ENCODE results near the gene IL17B. TPM values are rescaled to one million over a fixed set of nuclear protein-coding genes. Genes with fewer than 3 reads are reported as not detected.

The IL17B gene
- total RNA-seq: not detected
- long read RNA-seq: 0 reads

GRCh38 chr5:149379177-149379761 lies at the start of gene IL17B:
Gene IL17B, minus strand, starts transcription at chr5:149379292. Its CDS starts 67 bp downstream, at chr5:149379225.
- intact Hi-C loops (cut with DNase I): no loop called here
- ATAC-seq (ENCODE audit: poor library complexity) (no peak), DNase-seq (no peak)

- intact Hi-C loops (cut with DNase I): no loop called here
- no peak for ATAC-seq (ENCODE audit: poor library complexity)
- no peak for DNase-seq
Measured at GRCh38 chr5:149428032-149428431, 48.9 kb upstream of the IL17B start.

GRCh38 chr5:149427374-149427773 lies 48.3 kb upstream of the IL17B start:
- ATAC-seq (ENCODE audit: poor library complexity) (no peak), DNase-seq (no peak)
- intact Hi-C loops (cut with DNase I): no loop called here

GRCh38 chr5:149426931-149427330 lies 47.8 kb upstream of the IL17B start:
- intact Hi-C loops (cut with DNase I): no loop called here
- ATAC-seq (ENCODE audit: poor library complexity) (no peak), DNase-seq (no peak)

GRCh38 chr5:149425729-149426128 lies 46.6 kb upstream of the IL17B start:
- DNase-seq (no peak), ATAC-seq (ENCODE audit: poor library complexity) (no peak)
- intact Hi-C loops (cut with DNase I): no loop called here

- peak; percentile 45 for ATAC-seq (ENCODE audit: poor library complexity)
- intact Hi-C loops (cut with DNase I): loop anchor here (5.0 kb wide), 1 partner anchor 37 kb away; no protein-coding TSS in a partner anchor
- DNase-seq: no peak
Measured at GRCh38 chr5:149424371-149425315, 45.6 kb upstream of the IL17B start.

- intact Hi-C loops (cut with DNase I): loop anchor here (5.0 kb wide), 1 partner anchor 37 kb away; no protein-coding TSS in a partner anchor
- ATAC-seq (ENCODE audit: poor library complexity) (peak; percentile 74), DNase-seq (peak; percentile 70)
Measured at GRCh38 chr5:149423794-149424268, 44.7 kb upstream of the IL17B start.

- intact Hi-C loops (cut with DNase I): loop anchor here (5.0 kb wide), 1 partner anchor 36 kb away; no protein-coding TSS in a partner anchor
Measured at GRCh38 chr5:149423049-149423793, 44.1 kb upstream of the IL17B start.

GRCh38 chr5:149422366-149423048 lies 43.4 kb upstream of the IL17B start:
- ATAC-seq (ENCODE audit: poor library complexity): peak; percentile 67
- intact Hi-C loops (cut with DNase I): loop anchor here (5.0 kb wide), 1 partner anchor 35 kb away; no protein-coding TSS in a partner anchor

More at GRCh38 chr5:149423049-149423793, 44.1 kb upstream of the IL17B start:
- DNase-seq: peak; percentile 53
- no peak for ATAC-seq (ENCODE audit: poor library complexity)

GRCh38 chr5:149421834-149422233 lies 42.7 kb upstream of the IL17B start:
- no peak for ATAC-seq (ENCODE audit: poor library complexity)
- no peak for DNase-seq
- intact Hi-C loops (cut with DNase I): loop anchor here (5.0 kb wide), 1 partner anchor 35 kb away; no protein-coding TSS in a partner anchor

More at GRCh38 chr5:149422366-149423048, 43.4 kb upstream of the IL17B start:
- DNase-seq: peak; percentile 82

GRCh38 chr5:149421372-149421685 lies 42.2 kb upstream of the IL17B start:
- intact Hi-C loops (cut with DNase I): loop anchor here (5.0 kb wide), 1 partner anchor 34 kb away; no protein-coding TSS in a partner anchor
- ATAC-seq (ENCODE audit: poor library complexity) (no peak), DNase-seq (no peak)

GRCh38 chr5:149420545-149421371 lies 41.7 kb upstream of the IL17B start:
- peak; percentile 49 for DNase-seq
- no peak for ATAC-seq (ENCODE audit: poor library complexity)
- intact Hi-C loops (cut with DNase I): loop anchor here (5.0 kb wide), 1 partner anchor 33 kb away; no protein-coding TSS in a partner anchor

- DNase-seq (peak; percentile 60), ATAC-seq (ENCODE audit: poor library complexity) (peak; percentile 19)
- intact Hi-C loops (cut with DNase I): loop anchor here (5.0 kb wide), 1 partner anchor 33 kb away; no protein-coding TSS in a partner anchor
Measured at GRCh38 chr5:149419859-149420544, 40.9 kb upstream of the IL17B start.

GRCh38 chr5:149419532-149419858 lies 40.4 kb upstream of the IL17B start:
- DNase-seq (no peak), ATAC-seq (ENCODE audit: poor library complexity) (no peak)
- intact Hi-C loops (cut with DNase I): no loop called here

GRCh38 chr5:149418910-149419531 lies 39.9 kb upstream of the IL17B start:
- ATAC-seq (ENCODE audit: poor library complexity) (no peak), DNase-seq (no peak)
- intact Hi-C loops (cut with DNase I): no loop called here

- DNase-seq: no peak
- no peak for ATAC-seq (ENCODE audit: poor library complexity)
- intact Hi-C loops (cut with DNase I): no loop called here
Measured at GRCh38 chr5:149417711-149418368, 38.7 kb upstream of the IL17B start.

All from Right ventricle myocardium superior (tissue), 1 donor.